ENCODE data around the gene SYTL5.

The SYTL5 gene

DNA sequence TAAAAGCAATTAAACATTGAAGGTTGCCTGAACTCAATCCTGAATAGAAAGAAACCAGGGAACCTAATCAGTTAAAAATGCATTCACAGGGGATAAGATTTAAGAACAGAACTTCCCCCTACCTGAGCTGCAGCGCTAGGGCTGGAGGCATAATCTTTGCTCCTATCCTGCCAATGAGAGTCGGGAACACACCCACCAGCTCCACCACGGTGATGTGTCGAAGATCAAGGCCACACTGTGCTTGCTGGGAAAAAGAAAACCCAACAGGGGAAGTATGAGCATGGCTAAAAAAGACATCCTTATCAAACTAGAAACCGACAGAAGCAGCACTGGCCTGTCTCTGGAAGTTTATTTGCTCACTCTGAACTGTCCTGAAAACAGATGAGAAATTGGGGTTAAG, 148.0 kb downstream of the SYTL5 start:
- Histone ChIP-seq H3K36me3 (ENCODE audit: insufficient read depth, low read length) (peaks cover 6% of the 10 kb centered on the region), H3K4me1 (ENCODE audit: control insufficient read depth, insufficient read depth, low read length) (peaks cover 2% of the 10 kb centered on the region), H3K9me3 (replicated peaks; ENCODE audit: low read length) (no peaks in the 10 kb centered on the region), H3K27me3 (ENCODE audit: control insufficient read depth, insufficient read depth, low read length) (no peaks in the 10 kb centered on the region), H3K4me3 (ENCODE audit: low read length) (no peak overlapping the region), H3K4me2 (ENCODE audit: low read length) (no peak overlapping the region), H3K9ac (ENCODE audit: low read depth, low read length) (no peak overlapping the region)

DNA sequence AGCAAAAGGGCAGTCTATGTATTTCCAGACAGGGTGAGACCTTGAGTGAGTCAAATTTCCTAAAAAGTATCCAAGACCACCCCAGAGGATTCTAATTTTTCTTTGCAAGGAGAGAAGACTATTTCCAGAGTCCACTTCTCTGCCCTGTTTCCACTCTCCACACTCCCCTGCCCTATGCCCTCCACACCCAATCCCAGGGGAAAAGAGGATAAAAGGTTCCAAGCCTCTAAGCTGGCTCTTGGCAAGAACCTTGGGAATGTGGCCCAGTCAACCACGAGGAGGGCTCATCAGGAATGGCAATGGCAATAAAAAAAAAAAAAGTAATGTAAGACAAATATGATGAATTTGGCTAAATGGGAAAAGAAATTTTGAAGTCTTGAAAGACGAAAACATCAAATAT, 148.5 kb downstream of the SYTL5 start:
- Histone ChIP-seq H3K4me3 (ENCODE audit: low read length) (no peak overlapping the region), H3K4me1 (ENCODE audit: control insufficient read depth, insufficient read depth, low read length) (peaks cover 2% of the 10 kb centered on the region), H3K36me3 (ENCODE audit: insufficient read depth, low read length) (peaks cover 11% of the 10 kb centered on the region), H3K9me3 (replicated peaks; ENCODE audit: low read length) (no peaks in the 10 kb centered on the region), H3K9ac (ENCODE audit: low read depth, low read length) (no peak overlapping the region), H3K27me3 (ENCODE audit: control insufficient read depth, insufficient read depth, low read length) (no peaks in the 10 kb centered on the region), H3K4me2 (ENCODE audit: low read length) (no peak overlapping the region)

DNA sequence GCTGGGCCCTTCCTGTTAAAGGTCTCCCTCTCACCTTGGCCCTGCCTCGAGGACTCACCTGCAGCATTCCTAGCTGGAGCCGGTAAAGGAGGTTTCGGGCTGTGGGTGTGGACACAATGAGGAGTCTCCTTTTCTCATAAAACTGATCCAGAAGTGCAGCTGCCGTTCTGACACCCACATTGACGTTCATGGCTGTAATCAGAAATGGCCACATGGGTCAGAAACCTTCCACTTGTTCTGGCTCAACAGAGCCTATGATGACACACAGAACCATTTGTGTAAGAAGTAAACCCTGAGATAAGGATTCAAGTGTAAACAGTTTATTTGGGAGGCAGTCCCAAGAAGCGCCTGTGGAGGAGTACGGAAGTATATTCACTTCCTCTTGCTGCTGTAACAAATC, 150.5 kb downstream of the SYTL5 start:
- Histone ChIP-seq H3K9ac (ENCODE audit: low read depth, low read length) (no peak overlapping the region), H3K36me3 (ENCODE audit: insufficient read depth, low read length) (peaks cover 11% of the 10 kb centered on the region), H3K4me1 (ENCODE audit: control insufficient read depth, insufficient read depth, low read length) (peaks cover 2% of the 10 kb centered on the region), H3K4me3 (ENCODE audit: low read length) (no peak overlapping the region), H3K27me3 (ENCODE audit: control insufficient read depth, insufficient read depth, low read length) (no peaks in the 10 kb centered on the region), H3K9me3 (replicated peaks; ENCODE audit: low read length) (no peaks in the 10 kb centered on the region), H3K4me2 (ENCODE audit: low read length) (no peak overlapping the region)

DNA sequence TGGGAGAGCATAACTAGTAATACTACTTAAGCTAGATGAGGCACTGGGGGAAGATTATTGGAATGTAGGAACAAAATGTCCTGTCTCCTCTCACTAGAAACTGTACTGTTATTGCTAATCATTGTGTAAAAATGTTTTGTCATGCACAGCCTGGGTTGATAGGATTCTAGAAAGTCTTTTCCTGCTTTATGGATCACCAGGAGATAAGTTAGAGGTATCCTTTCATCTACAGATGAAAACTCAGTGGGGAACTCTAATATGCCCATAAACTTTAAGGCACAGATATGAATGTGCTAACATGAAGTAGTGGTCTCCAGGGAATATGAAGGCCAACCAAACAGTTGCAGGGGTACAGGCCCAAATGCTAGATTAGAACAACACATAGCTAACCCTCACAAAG, 156.8 kb downstream of the SYTL5 start:
- Histone ChIP-seq H3K4me2 (ENCODE audit: low read length) (no peak overlapping the region), H3K9ac (ENCODE audit: low read depth, low read length) (no peak overlapping the region), H3K36me3 (ENCODE audit: insufficient read depth, low read length) (peaks cover 6% of the 10 kb centered on the region), H3K4me1 (ENCODE audit: control insufficient read depth, insufficient read depth, low read length) (no peaks in the 10 kb centered on the region), H3K27me3 (ENCODE audit: control insufficient read depth, insufficient read depth, low read length) (no peaks in the 10 kb centered on the region), H3K4me3 (ENCODE audit: low read length) (no peak overlapping the region), H3K9me3 (replicated peaks; ENCODE audit: low read length) (no peaks in the 10 kb centered on the region)

DNA sequence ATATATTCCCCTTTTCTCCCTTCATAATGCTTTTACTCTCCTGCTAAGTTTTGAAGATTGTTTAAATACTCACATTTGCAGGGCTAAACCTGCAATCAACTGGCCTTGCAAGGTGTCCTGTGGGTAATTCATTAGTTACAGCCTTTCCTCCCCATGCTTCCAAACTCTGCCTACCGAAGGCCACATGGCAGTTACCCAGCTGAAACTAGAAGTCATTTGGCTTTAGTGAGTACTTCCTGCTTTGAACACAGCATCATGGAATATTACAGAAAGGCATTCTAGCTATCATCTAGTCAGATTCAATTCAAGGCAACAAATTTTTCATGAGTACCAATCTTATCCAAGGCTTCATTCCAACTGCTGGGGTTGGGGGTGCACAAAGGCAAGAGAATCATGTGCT, 158.7 kb downstream of the SYTL5 start:
- Histone ChIP-seq H3K9me3 (replicated peaks; ENCODE audit: low read length) (no peaks in the 10 kb centered on the region), H3K27me3 (ENCODE audit: control insufficient read depth, insufficient read depth, low read length) (no peaks in the 10 kb centered on the region), H3K36me3 (ENCODE audit: insufficient read depth, low read length) (no peaks in the 10 kb centered on the region), H3K4me2 (ENCODE audit: low read length) (no peak overlapping the region), H3K9ac (ENCODE audit: low read depth, low read length) (no peak overlapping the region), H3K4me1 (ENCODE audit: control insufficient read depth, insufficient read depth, low read length) (no peaks in the 10 kb centered on the region), H3K4me3 (ENCODE audit: low read length) (no peak overlapping the region)

- no peak overlapping the region for H3K4me3 ChIP-seq (ENCODE audit: low read length)
- no peaks in the 10 kb centered on the region for H3K9me3 ChIP-seq (replicated peaks; ENCODE audit: low read length)
- H3K4me2 ChIP-seq (ENCODE audit: low read length) = no peak overlapping the region
- no peak overlapping the region for H3K9ac ChIP-seq (ENCODE audit: low read depth, low read length)
- H3K36me3 ChIP-seq (ENCODE audit: insufficient read depth, low read length) = no peaks in the 10 kb centered on the region
- H3K4me1 ChIP-seq (ENCODE audit: control insufficient read depth, insufficient read depth, low read length) = no peaks in the 10 kb centered on the region
- H3K27me3 ChIP-seq (ENCODE audit: control insufficient read depth, insufficient read depth, low read length) = no peaks in the 10 kb centered on the region
These were observed 160.2 kb downstream of the SYTL5 start for GRCh38 chrX:38166478-38167083.

- Histone ChIP-seq H3K4me2 (ENCODE audit: low read length) (no peak overlapping the region), H3K9ac (ENCODE audit: low read depth, low read length) (no peak overlapping the region), H3K4me1 (ENCODE audit: control insufficient read depth, insufficient read depth, low read length) (no peaks in the 10 kb centered on the region), H3K9me3 (replicated peaks; ENCODE audit: low read length) (no peaks in the 10 kb centered on the region), H3K4me3 (ENCODE audit: low read length) (no peak overlapping the region), H3K27me3 (ENCODE audit: control insufficient read depth, insufficient read depth, low read length) (no peaks in the 10 kb centered on the region), H3K36me3 (ENCODE audit: insufficient read depth, low read length) (no peaks in the 10 kb centered on the region)
These were observed 164.2 kb downstream of the SYTL5 start for GRCh38 chrX:38170556-38170955.

DNA sequence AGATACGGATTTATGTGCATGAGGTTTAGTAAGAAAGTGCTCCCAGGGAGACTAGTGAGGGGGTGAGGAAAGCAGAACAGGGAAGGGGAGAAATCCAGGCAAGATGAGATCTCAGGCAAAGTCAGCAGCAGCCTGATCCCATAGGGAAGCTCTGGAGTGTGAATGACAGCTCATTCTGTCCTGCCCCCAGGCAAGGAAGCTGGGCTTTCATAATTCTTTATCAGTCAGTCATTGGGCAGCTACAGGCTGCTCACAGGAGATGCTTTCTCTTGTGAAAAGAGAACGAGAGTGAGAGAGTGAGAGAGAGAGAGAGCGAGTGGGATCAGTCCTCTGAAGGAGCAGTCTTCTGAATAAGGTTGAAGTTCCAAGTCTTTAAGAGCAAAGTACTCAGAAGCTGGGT, 166.2 kb downstream of the SYTL5 start:
- no peak overlapping the region for H3K4me2 ChIP-seq (ENCODE audit: low read length)
- H3K9me3 ChIP-seq (replicated peaks; ENCODE audit: low read length) = no peaks in the 10 kb centered on the region
- no peak overlapping the region for H3K4me3 ChIP-seq (ENCODE audit: low read length)
- no peaks in the 10 kb centered on the region for H3K27me3 ChIP-seq (ENCODE audit: control insufficient read depth, insufficient read depth, low read length)
- H3K36me3 ChIP-seq (ENCODE audit: insufficient read depth, low read length) = no peaks in the 10 kb centered on the region
- H3K9ac ChIP-seq (ENCODE audit: low read depth, low read length) = no peak overlapping the region
- no peaks in the 10 kb centered on the region for H3K4me1 ChIP-seq (ENCODE audit: control insufficient read depth, insufficient read depth, low read length)

DNA sequence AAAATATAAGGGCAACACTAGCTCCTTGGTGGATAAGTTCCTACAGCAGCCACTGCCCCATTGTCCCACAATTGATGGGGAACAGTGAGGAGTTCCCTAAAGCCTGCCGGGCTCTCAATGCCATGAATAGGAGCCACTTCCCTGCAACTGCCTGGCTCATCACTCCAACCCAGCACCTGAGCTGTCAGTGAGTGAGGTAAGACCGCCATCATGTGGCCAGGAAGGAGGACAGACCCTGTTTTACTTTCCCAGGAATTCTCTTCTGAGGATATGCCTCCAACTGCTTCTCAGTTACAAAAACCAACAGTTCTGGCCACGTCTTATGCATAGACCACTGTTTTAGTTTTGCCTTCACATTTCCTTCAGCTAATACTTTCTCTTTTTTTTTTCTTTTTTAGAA, 168.8 kb downstream of the SYTL5 start:
- H3K9ac ChIP-seq (ENCODE audit: low read depth, low read length) = no peak overlapping the region
- no peak overlapping the region for H3K4me3 ChIP-seq (ENCODE audit: low read length)
- no peaks in the 10 kb centered on the region for H3K36me3 ChIP-seq (ENCODE audit: insufficient read depth, low read length)
- H3K4me2 ChIP-seq (ENCODE audit: low read length) = no peak overlapping the region
- H3K27me3 ChIP-seq (ENCODE audit: control insufficient read depth, insufficient read depth, low read length) = no peaks in the 10 kb centered on the region
- no peaks in the 10 kb centered on the region for H3K9me3 ChIP-seq (replicated peaks; ENCODE audit: low read length)
- no peaks in the 10 kb centered on the region for H3K4me1 ChIP-seq (ENCODE audit: control insufficient read depth, insufficient read depth, low read length)

DNA sequence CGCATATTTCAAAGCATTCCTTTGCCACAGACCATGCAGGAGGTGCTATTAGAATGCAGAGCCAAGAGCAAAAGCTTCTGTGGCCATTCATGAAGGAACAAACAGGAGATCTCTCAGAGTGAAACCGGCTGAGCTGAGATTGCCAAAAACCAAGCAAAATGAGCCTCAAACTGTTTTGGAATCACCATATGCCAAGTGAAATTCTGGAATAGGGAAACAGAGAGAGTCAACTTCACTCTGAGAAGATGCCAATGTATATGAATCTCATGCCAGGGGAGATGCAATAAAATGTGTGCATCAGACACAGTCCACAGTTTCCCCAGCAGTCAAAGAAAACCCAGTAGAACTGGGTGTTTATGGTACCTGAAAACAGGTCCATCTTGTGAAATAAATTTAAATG, 172.0 kb downstream of the SYTL5 start:
- H3K27me3 ChIP-seq (ENCODE audit: control insufficient read depth, insufficient read depth, low read length) = no peaks in the 10 kb centered on the region
- H3K9ac ChIP-seq (ENCODE audit: low read depth, low read length) = no peak overlapping the region
- no peaks in the 10 kb centered on the region for H3K36me3 ChIP-seq (ENCODE audit: insufficient read depth, low read length)
- H3K4me1 ChIP-seq (ENCODE audit: control insufficient read depth, insufficient read depth, low read length) = no peaks in the 10 kb centered on the region
- no peak overlapping the region for H3K4me3 ChIP-seq (ENCODE audit: low read length)
- no peaks in the 10 kb centered on the region for H3K9me3 ChIP-seq (replicated peaks; ENCODE audit: low read length)
- no peak overlapping the region for H3K4me2 ChIP-seq (ENCODE audit: low read length)
